ENCODE results near the gene SLCO4A1.
A peak's percentile ranks its signal among the peaks of the same experiment; 100 is the strongest.

The SLCO4A1 gene

DNA sequence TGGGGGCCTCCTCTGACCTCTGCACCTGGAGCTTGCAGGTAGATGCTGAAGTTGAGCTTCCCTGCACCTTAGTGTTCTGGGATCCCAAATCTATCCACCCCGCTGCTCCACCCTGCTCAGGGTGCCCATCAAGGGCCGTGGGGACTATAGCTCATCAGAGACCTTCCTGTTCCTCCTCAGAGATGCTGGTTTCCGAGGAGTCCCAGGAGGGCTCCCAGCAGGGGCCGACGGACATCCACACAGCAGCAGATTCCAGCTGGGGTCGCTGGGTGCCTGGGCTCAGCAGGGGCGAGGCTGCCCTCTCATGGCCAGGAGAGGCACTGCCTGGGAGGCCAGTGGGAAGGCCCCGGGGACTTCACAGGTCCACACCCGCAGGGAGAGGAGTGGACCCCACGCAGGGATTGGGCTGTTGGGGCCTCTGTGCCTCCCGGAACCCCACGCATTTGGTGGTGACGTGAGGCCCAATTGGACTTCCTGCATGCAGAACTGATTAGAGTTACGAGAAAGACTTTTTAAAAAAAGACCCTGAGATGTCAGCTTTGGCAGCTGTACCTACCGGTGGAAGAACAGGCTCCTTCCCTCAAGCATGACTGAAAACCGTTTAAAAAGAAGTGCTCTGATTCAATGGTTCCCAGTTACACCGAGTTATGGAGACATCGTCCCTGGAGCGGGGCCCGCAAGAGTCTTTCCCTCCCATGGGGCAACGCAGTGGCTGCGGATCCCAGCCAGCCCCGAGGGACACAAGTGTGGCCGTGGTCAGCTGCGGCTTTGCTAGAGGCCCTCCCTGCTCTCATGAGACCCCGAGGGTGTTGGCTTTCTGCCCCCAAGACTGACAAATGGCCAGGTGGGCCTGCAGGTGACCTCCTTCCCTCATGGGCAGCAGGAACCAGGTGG, 25.3 kb upstream of the SLCO4A1 start:
- Histone ChIP-seq H3K4me1 (ENCODE audit: control insufficient read depth, insufficient read depth, low read depth, low read length) (peaks cover 35% of the 10 kb centered on the region), H3K79me1 (replicated peaks; ENCODE audit: low read length, poor library complexity, severe bottlenecking) (no peaks in the 10 kb centered on the region), H3K4me3 (ENCODE audit: insufficient read depth in 1 of 2, low read depth in 1 of 2, low read length in 2 of 2) (no peak overlapping the region), H3K18ac (ENCODE audit: low read depth in 1 of 2, low read length in 2 of 2) (no peak overlapping the region), H3K4ac (ENCODE audit: low read depth in 1 of 2, low read length in 2 of 2) (peak overlapping the region in 1 of 2 experiments; percentile 51), H3K27ac (ENCODE audit: low read length, poor library complexity, severe bottlenecking) (no peak overlapping the region), H2BK120ac (ENCODE audit: low read depth, low read length) (no peak overlapping the region), H2AK5ac (ENCODE audit: low read length, severe bottlenecking) (peak overlapping the region; percentile 73), H3K9me3 (ENCODE audit: control insufficient read depth, low read length) (no peaks in the 10 kb centered on the region), H4K8ac (ENCODE audit: low read length) (no peak overlapping the region), H3K9ac (ENCODE audit: low read length) (no peak overlapping the region), H3K4me2 (ENCODE audit: low read length, poor library complexity, severe bottlenecking) (no peak overlapping the region), H3K14ac (ENCODE audit: low read length in 2 of 2) (peak overlapping the region in 1 of 2 experiments; percentile 33), H2AFZ (ENCODE audit: low read depth, low read length) (no peak overlapping the region), H3K27me3 (ENCODE audit: control insufficient read depth in 1 of 2, insufficient read depth in 1 of 2, low read length in 2 of 2) (peaks cover 8 to 27% of the 10 kb centered on the region in 2 experiments), H3K23ac (ENCODE audit: low read length in 2 of 2) (no peak overlapping the region), H2BK15ac (ENCODE audit: low read depth, poor library complexity, severe bottlenecking) (peak overlapping the region; percentile 30), H2BK5ac (ENCODE audit: low read depth, low read length, poor library complexity, severe bottlenecking) (no peak overlapping the region), H4K91ac (ENCODE audit: low read length) (no peak overlapping the region), H2BK12ac (ENCODE audit: low read length in 2 of 2) (no peak overlapping the region), H3K36me3 (ENCODE audit: control insufficient read depth in 1 of 2, insufficient read depth in 2 of 2, low read depth in 1 of 2, low read length in 2 of 2) (no peaks in the 10 kb centered on the region)
- 43% methylated on average over 26 of the region's 26 CpGs for WGBS
- DNase-seq, result peak; percentile 67

DNA sequence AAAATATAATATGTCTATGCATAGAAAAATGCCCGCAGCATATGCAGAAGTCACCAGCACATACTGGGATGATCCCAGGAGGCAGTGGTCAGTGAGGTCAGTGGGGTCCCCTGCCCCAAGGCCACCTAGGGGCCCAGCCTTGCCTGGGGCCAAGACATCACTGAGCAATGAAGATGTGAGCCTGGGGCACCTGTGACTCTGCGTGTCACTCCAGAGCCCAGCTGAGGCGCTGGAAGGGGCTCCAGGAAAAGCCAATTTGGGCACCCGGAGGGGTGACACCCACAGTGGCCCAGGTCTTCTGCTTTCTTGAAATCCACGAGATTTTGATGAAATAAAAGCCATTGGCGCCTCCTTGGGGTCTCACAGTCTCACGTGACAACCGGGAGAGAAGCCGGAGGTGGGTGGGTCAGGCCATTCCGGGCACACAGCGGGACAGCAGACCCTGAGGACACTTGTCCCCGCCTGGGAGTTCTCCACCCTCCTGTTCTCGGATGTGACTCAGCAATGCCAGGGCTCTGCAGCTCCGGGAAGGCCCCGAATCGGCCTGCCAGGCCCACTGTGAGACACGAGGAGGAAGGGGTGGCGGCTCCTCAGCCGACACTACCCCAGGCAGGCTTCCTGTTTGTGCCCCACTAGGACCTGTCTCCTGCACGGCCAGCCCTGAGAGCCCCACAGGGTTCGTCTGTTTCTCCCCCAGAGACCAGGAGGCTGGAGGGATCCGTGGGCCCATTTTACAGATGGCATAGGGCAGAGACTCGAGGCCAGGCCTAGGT, 24.4 kb upstream of the SLCO4A1 start:
- Histone ChIP-seq H2BK5ac (ENCODE audit: low read depth, low read length, poor library complexity, severe bottlenecking) (no peak overlapping the region), H4K91ac (ENCODE audit: low read length) (no peak overlapping the region), H2AK5ac (ENCODE audit: low read length, severe bottlenecking) (peak overlapping the region; percentile 3), H2AFZ (ENCODE audit: low read depth, low read length) (no peak overlapping the region), H3K18ac (ENCODE audit: low read depth in 1 of 2, low read length in 2 of 2) (no peak overlapping the region), H3K27ac (ENCODE audit: low read length, poor library complexity, severe bottlenecking) (no peak overlapping the region), H3K4me2 (ENCODE audit: low read length, poor library complexity, severe bottlenecking) (no peak overlapping the region), H3K23ac (ENCODE audit: low read length in 2 of 2) (no peak overlapping the region), H2BK12ac (ENCODE audit: low read length in 2 of 2) (no peak overlapping the region), H3K4me1 (ENCODE audit: control insufficient read depth, insufficient read depth, low read depth, low read length) (peaks cover 42% of the 10 kb centered on the region), H3K9ac (ENCODE audit: low read length) (no peak overlapping the region), H3K4me3 (ENCODE audit: insufficient read depth in 1 of 2, low read depth in 1 of 2, low read length in 2 of 2) (no peak overlapping the region), H3K4ac (ENCODE audit: low read depth in 1 of 2, low read length in 2 of 2) (no peak overlapping the region), H2BK120ac (ENCODE audit: low read depth, low read length) (no peak overlapping the region), H3K36me3 (ENCODE audit: control insufficient read depth in 1 of 2, insufficient read depth in 2 of 2, low read depth in 1 of 2, low read length in 2 of 2) (no peaks in the 10 kb centered on the region), H3K27me3 (ENCODE audit: control insufficient read depth in 1 of 2, insufficient read depth in 1 of 2, low read length in 2 of 2) (peaks cover 6 to 27% of the 10 kb centered on the region in 2 experiments), H2BK15ac (ENCODE audit: low read depth, poor library complexity, severe bottlenecking) (no peak overlapping the region), H3K79me1 (replicated peaks; ENCODE audit: low read length, poor library complexity, severe bottlenecking) (no peaks in the 10 kb centered on the region), H3K9me3 (ENCODE audit: control insufficient read depth, low read length) (no peaks in the 10 kb centered on the region), H3K14ac (ENCODE audit: low read length in 2 of 2) (no peak overlapping the region), H4K8ac (ENCODE audit: low read length) (no peak overlapping the region)
- 82% methylated on average over 22 of the region's 23 CpGs for WGBS
- DNase-seq, result no peak

GRCh38 chr20:62618611-62619529, 23.4 kb upstream of the SLCO4A1 start:
- Histone ChIP-seq H2AK5ac (ENCODE audit: low read length, severe bottlenecking) (peak overlapping the region; percentile 16), H3K4ac (ENCODE audit: low read depth in 1 of 2, low read length in 2 of 2) (no peak overlapping the region), H2AFZ (ENCODE audit: low read depth, low read length) (no peak overlapping the region), H4K91ac (ENCODE audit: low read length) (no peak overlapping the region), H3K4me1 (ENCODE audit: control insufficient read depth, insufficient read depth, low read depth, low read length) (peaks cover 49% of the 10 kb centered on the region), H3K4me2 (ENCODE audit: low read length, poor library complexity, severe bottlenecking) (no peak overlapping the region), H3K9me3 (ENCODE audit: control insufficient read depth, low read length) (no peaks in the 10 kb centered on the region), H3K79me1 (replicated peaks; ENCODE audit: low read length, poor library complexity, severe bottlenecking) (no peaks in the 10 kb centered on the region), H2BK12ac (ENCODE audit: low read length in 2 of 2) (no peak overlapping the region), H3K27ac (ENCODE audit: low read length, poor library complexity, severe bottlenecking) (no peak overlapping the region), H3K4me3 (ENCODE audit: insufficient read depth in 1 of 2, low read depth in 1 of 2, low read length in 2 of 2) (no peak overlapping the region), H3K9ac (ENCODE audit: low read length) (no peak overlapping the region), H2BK120ac (ENCODE audit: low read depth, low read length) (no peak overlapping the region), H3K27me3 (ENCODE audit: control insufficient read depth in 1 of 2, insufficient read depth in 1 of 2, low read length in 2 of 2) (peaks cover 6 to 27% of the 10 kb centered on the region in 2 experiments), H3K36me3 (ENCODE audit: control insufficient read depth in 1 of 2, insufficient read depth in 2 of 2, low read depth in 1 of 2, low read length in 2 of 2) (no peaks in the 10 kb centered on the region), H2BK5ac (ENCODE audit: low read depth, low read length, poor library complexity, severe bottlenecking) (no peak overlapping the region), H3K23ac (ENCODE audit: low read length in 2 of 2) (no peak overlapping the region), H3K14ac (ENCODE audit: low read length in 2 of 2) (no peak overlapping the region), H3K18ac (ENCODE audit: low read depth in 1 of 2, low read length in 2 of 2) (no peak overlapping the region), H4K8ac (ENCODE audit: low read length) (no peak overlapping the region), H2BK15ac (ENCODE audit: low read depth, poor library complexity, severe bottlenecking) (no peak overlapping the region)
- WGBS, result 71% methylated on average over 26 of the region's 26 CpGs
- DNase-seq, result no peak

Data from mesenchymal stem cell (in vitro differentiated cells and primary cell).